Osteocyte (in vitro differentiated cells): Measurements from ENCODE around the gene PRKD1. TPM values are rescaled to one million over a fixed set of nuclear protein-coding genes. Genes with fewer than 3 reads are reported as not detected.

Source experiments
- DNase-seq: peaks from one replicate; pipeline ENCODE4 v3.0.0; 2021; ENCODE audit warnings: mixed read lengths; ENCODE audit not compliant: unreplicated experiment; ENCODE audit errors: extremely low spot score
- H3K27ac Mint-ChIP-seq: one replicate; pipeline ENCODE4 v1.8.0; 2021; ENCODE audit warnings: mild to moderate bottlenecking, mixed read lengths; ENCODE audit not compliant: unreplicated experiment
- H3K27me3 Mint-ChIP-seq: one replicate; pipeline ENCODE4 v1.8.0; 2021; ENCODE audit warnings: mixed read lengths; ENCODE audit not compliant: unreplicated experiment
- H3K36me3 Mint-ChIP-seq: one replicate; pipeline ENCODE4 v1.8.0; 2021; ENCODE audit warnings: mixed read lengths; ENCODE audit not compliant: unreplicated experiment
- H3K4me1 Mint-ChIP-seq: one replicate; pipeline ENCODE4 v1.8.0; 2021; ENCODE audit warnings: mixed read lengths; ENCODE audit not compliant: unreplicated experiment
- H3K4me3 Mint-ChIP-seq: one replicate; pipeline ENCODE4 v1.8.0; 2021; ENCODE audit warnings: mild to moderate bottlenecking, moderate library complexity, mixed read lengths; ENCODE audit not compliant: unreplicated experiment
- H3K9me3 Mint-ChIP-seq: one replicate; pipeline ENCODE4 v1.8.0; 2021; ENCODE audit warnings: mixed read lengths; ENCODE audit not compliant: unreplicated experiment
- CTCF ChIP-seq: fragments of 200-600 bp; sonication (generic); IDR thresholded peaks from 2 replicates; pipeline ENCODE4 v1.5.0; 2021; ENCODE audit warnings: antibody characterized with exemption, mild to moderate bottlenecking, moderate library complexity
- total RNA-seq: library from RNA; stranded (reverse); gene quantifications from 2 replicates; pipeline ENCODE4 v1.2.1, GENCODE V29; 2021

The PRKD1 gene
- total RNA-seq, 1 donor from 2014 or later = 6.6 TPM

- H3K27me3 Mint-ChIP-seq = no peaks in the 10 kb centered on the region
- H3K4me1 Mint-ChIP-seq = peaks cover 4% of the 10 kb centered on the region
- H3K36me3 Mint-ChIP-seq = no peaks in the 10 kb centered on the region
- DNase-seq = no peak
- H3K27ac Mint-ChIP-seq = no peak overlapping the region
- no peak overlapping the region for H3K4me3 Mint-ChIP-seq
- no peak for TF ChIP-seq CTCF
- no peaks in the 10 kb centered on the region for H3K9me3 Mint-ChIP-seq
Measured at GRCh38 chr14:29905543-29905942, 22.1 kb downstream of the PRKD1 start.

GRCh38 chr14:29900609-29901350 lies 26.9 kb downstream of the PRKD1 start:
- TF ChIP-seq CTCF = no peak
- Mint-ChIP-seq H3K36me3 (no peaks in the 10 kb centered on the region), H3K4me1 (peaks cover 9% of the 10 kb centered on the region), H3K9me3 (no peaks in the 10 kb centered on the region), H3K4me3 (no peak overlapping the region), H3K27ac (no peak overlapping the region), H3K27me3 (no peaks in the 10 kb centered on the region)
- DNase-seq = no peak

GRCh38 chr14:29898470-29898869 lies 29.2 kb downstream of the PRKD1 start:
- H3K4me3 Mint-ChIP-seq = no peak overlapping the region
- no peaks in the 10 kb centered on the region for H3K9me3 Mint-ChIP-seq
- no peak overlapping the region for H3K27ac Mint-ChIP-seq

GRCh38 chr14:29897181-29897580 lies 30.5 kb downstream of the PRKD1 start:
- Mint-ChIP-seq H3K9me3 (no peaks in the 10 kb centered on the region), H3K27ac (no peak overlapping the region), H3K4me1 (peaks cover 9% of the 10 kb centered on the region), H3K4me3 (no peak overlapping the region), H3K27me3 (no peaks in the 10 kb centered on the region), H3K36me3 (no peaks in the 10 kb centered on the region)
- no peak for TF ChIP-seq CTCF
- DNase-seq = no peak

More at GRCh38 chr14:29898470-29898869, 29.2 kb downstream of the PRKD1 start:
- no peak for TF ChIP-seq CTCF
- no peak for DNase-seq
- Mint-ChIP-seq H3K36me3 (no peaks in the 10 kb centered on the region), H3K4me1 (peaks cover 9% of the 10 kb centered on the region), H3K27me3 (no peaks in the 10 kb centered on the region)

- no peak overlapping the region for H3K4me3 Mint-ChIP-seq
- TF ChIP-seq CTCF = no peak
Measured at GRCh38 chr14:29896354-29896821, 31.3 kb downstream of the PRKD1 start.

More at GRCh38 chr14:29896354-29896821, 31.3 kb downstream of the PRKD1 start:
- Mint-ChIP-seq H3K9me3 (no peaks in the 10 kb centered on the region), H3K36me3 (no peaks in the 10 kb centered on the region), H3K27ac (no peak overlapping the region), H3K4me1 (peaks cover 9% of the 10 kb centered on the region), H3K27me3 (no peaks in the 10 kb centered on the region)
- DNase-seq = no peak
